SK-N-SH (cell line): ENCODE measurements around the gene UBAP2L.
"Not testable (repeated sequence)": the region's sequence is repeated elsewhere in the genome, so short reads cannot be mapped to it uniquely, and the experiment has no call there.

ENCODE experiments used
- CHD2 ChIP-seq: fragments of 150-350 bp; IDR thresholded peaks from 2 replicates; pipeline ENCODE4 v1.6.1; 2018; ENCODE audit warnings: low read length; ENCODE audit not compliant: partially characterized antibody
- CTCF ChIP-seq: fragments of 200-600 bp; sonication (generic); IDR thresholded peaks from 2 replicates; pipeline ENCODE4 v1.6.1; 2017; ENCODE audit warnings: antibody characterized with exemption, mild to moderate bottlenecking, moderate library complexity
- EP300 ChIP-seq, 2 experiments: IDR thresholded peaks; 2 replicates each; pipeline versions ENCODE4 v1.4.0 to v1.6.1; 2012; ENCODE audit warnings: borderline replicate concordance in 1 of 2, low read depth in 1 of 2, low read length in 1 of 2
- NRF1 ChIP-seq: IDR thresholded peaks from 2 replicates; pipeline ENCODE4 v1.6.1; 2012; ENCODE audit warnings: low read depth, mild to moderate bottlenecking, low read length
- POLR2AphosphoS5 ChIP-seq: IDR thresholded peaks from 2 replicates; pipeline ENCODE4 v1.6.1; 2012; ENCODE audit warnings: low read depth, low read length

- not testable (repeated sequence) for TF ChIP-seq POLR2AphosphoS5; EP300 (IDR thresholded peaks at IDR 0.05; ENCODE audit: borderline replicate concordance in 1 of 2, low read depth in 1 of 2, low read length in 1 of 2); CTCF; NRF1; CHD2
These were observed 93.5 kb downstream of the UBAP2L start for GRCh38 chr1:154314226-154314625.
